HG03520 (cell line): Measurements from ENCODE around the gene FMN1.

Source experiments
- ATAC-seq: cut with Tn5 transposase; IDR thresholded peaks from one replicate; pipeline ENCODE4 v1.9.1; 2021; ENCODE audit warnings: mild to moderate bottlenecking, moderate library complexity; ENCODE audit not compliant: unreplicated experiment

FMN1 gene

GRCh38 chr15:33194704-33195670 lies at the start of gene FMN1:
TSS of gene FMN1 (minus strand) at chr15:33194714. CDS start at chr15:33154914, 39,800 bp downstream.
- peak; percentile 91 for ATAC-seq

- no peak for ATAC-seq
These were observed 49.4 kb upstream of the FMN1 start for GRCh38 chr15:33243869-33244268.

- no peak for ATAC-seq
These were observed 48.9 kb upstream of the FMN1 start for GRCh38 chr15:33243393-33243792.

- ATAC-seq = no peak
These were observed 48.2 kb upstream of the FMN1 start for GRCh38 chr15:33242669-33243191.

- ATAC-seq = no peak
These were observed 47.7 kb upstream of the FMN1 start for GRCh38 chr15:33242165-33242564.

- ATAC-seq = no peak
These were observed 42.5 kb upstream of the FMN1 start for GRCh38 chr15:33236841-33237509.

GRCh38 chr15:33234020-33234461 lies 39.5 kb upstream of the FMN1 start:
- ATAC-seq = no peak

GRCh38 chr15:33226559-33227181 lies 32.2 kb upstream of the FMN1 start:
- ATAC-seq = peak; percentile 67

GRCh38 chr15:33218071-33218491 lies 23.6 kb upstream of the FMN1 start:
- ATAC-seq = no peak

GRCh38 chr15:33215941-33216872 lies 21.7 kb upstream of the FMN1 start:
- ATAC-seq = no peak

- ATAC-seq = no peak
These were observed 16.8 kb upstream of the FMN1 start for GRCh38 chr15:33211176-33211808.

GRCh38 chr15:33209575-33210481 lies 15.3 kb upstream of the FMN1 start:
- ATAC-seq = no peak

GRCh38 chr15:33207646-33208045 lies 13.1 kb upstream of the FMN1 start:
- no peak for ATAC-seq

GRCh38 chr15:33206366-33206765 lies 11.9 kb upstream of the FMN1 start:
- no peak for ATAC-seq

GRCh38 chr15:33204926-33205325 lies 10.4 kb upstream of the FMN1 start:
- no peak for ATAC-seq

GRCh38 chr15:33204087-33204486 lies 9.6 kb upstream of the FMN1 start:
- ATAC-seq = no peak

- ATAC-seq = peak; percentile 79
These were observed 7.1 kb upstream of the FMN1 start for GRCh38 chr15:33201491-33202231.

GRCh38 chr15:33200903-33201302 lies 6.4 kb upstream of the FMN1 start:
- ATAC-seq = no peak
